D341Med (cell line): ENCODE measurements around the gene CHAC1.
"Not testable (repeated sequence)": the region's sequence is repeated elsewhere in the genome, so short reads cannot be mapped to it uniquely, and the experiment has no call there.

Experiments used
- DNase-seq: peaks from one replicate; pipeline ENCODE4 v3.0.0; 2012; ENCODE audit warnings: low spot score

The CHAC1 gene

DNA sequence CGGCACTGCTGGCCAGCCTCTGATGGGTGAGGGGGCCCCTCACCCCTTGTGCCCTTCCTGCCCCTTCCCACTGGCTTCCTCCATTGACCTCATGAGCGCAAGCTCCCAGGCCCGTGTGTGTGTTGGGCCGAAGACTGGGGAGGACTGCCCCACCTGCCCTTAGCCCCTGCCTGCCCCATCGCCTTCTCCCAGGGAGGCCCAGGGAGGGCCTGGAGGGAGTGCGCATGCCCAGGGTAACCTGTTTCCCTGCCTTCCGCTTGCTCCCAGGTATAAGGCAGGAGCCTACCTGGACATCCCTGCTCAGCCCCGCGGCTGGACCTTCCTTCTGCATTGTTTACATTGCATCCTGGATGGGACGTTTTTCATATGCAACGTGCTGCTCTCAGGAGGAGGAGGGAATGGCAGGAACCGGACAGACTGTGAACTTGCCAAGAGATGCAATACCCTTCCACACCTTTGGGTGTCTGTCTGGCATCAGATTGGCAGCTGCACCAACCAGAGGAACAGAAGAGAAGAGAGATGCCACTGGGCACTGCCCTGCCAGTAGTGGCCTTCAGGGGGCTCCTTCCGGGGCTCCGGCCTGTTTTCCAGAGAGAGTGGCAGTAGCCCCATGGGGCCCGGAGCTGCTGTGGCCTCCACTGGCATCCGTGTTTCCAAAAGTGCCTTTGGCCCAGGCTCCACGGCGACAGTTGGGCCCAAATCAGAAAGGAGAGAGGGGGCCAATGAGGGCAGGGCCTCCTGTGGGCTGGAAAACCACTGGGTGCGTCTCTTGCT lies 15.3 kb upstream of the CHAC1 start:
- DNase-seq = peak; percentile 72

DNA sequence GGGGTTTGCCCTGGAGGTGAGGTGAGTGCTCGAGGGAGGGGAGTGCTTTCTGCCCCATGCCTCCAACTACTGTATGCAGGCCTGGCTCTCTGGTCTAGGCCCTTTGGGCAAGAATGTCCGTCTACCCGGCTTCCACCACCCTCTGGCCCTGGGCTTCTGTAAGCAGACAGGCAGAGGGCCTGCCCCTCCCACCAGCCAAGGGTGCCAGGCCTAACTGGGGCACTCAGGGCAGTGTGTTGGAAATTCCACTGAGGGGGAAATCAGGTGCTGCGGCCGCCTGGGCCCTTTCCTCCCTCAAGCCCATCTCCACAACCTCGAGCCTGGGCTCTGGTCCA lies 14.8 kb upstream of the CHAC1 start:
- DNase-seq = no peak

DNA sequence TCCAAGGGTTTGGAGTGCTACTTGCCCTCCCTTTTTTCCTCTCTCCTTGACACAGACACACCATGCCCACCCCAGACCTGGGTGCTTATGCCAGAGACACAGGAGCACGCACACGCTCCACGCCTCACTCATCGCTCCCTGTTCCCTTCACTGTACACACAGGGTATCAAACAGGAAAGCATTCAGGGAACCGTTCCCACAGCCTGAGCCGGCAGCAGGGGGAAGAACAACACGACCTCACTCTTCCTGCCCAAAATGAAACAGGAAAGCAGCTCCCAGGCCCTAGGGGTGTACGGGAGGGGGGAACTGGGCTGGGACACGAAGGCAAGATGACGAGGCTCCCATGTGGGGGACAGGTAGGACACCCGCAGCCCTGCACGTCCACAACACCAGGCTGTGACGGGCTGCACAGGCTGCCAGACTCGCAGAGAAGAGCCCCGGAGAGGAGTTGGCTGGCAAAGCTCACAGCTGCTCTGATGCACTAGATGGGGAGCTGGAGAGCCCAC lies 12.9 kb upstream of the CHAC1 start:
- DNase-seq = no peak

DNA sequence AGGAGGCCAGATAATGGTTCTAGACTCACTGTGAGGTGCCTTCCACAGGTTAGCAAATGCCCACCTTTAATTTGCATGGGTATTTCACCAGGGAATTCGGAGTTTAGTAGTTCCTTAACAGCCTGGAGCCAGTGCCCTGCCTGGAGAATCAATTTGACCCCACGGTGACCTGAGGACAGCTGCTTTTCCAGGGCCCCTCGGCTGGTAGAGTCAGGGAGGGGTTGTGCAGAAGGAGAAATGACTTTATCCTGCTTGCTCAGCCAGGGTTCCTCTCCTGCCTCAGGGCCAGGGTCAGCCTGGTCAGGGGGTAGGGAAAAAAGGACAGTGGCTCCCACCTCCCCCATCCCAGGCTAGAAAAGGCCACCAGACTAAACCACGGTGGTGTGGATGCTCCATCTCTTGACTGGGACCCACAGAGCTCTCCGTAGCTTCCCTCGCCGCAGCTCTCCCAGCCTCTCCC lies 12.2 kb upstream of the CHAC1 start:
- DNase-seq = no peak

DNA sequence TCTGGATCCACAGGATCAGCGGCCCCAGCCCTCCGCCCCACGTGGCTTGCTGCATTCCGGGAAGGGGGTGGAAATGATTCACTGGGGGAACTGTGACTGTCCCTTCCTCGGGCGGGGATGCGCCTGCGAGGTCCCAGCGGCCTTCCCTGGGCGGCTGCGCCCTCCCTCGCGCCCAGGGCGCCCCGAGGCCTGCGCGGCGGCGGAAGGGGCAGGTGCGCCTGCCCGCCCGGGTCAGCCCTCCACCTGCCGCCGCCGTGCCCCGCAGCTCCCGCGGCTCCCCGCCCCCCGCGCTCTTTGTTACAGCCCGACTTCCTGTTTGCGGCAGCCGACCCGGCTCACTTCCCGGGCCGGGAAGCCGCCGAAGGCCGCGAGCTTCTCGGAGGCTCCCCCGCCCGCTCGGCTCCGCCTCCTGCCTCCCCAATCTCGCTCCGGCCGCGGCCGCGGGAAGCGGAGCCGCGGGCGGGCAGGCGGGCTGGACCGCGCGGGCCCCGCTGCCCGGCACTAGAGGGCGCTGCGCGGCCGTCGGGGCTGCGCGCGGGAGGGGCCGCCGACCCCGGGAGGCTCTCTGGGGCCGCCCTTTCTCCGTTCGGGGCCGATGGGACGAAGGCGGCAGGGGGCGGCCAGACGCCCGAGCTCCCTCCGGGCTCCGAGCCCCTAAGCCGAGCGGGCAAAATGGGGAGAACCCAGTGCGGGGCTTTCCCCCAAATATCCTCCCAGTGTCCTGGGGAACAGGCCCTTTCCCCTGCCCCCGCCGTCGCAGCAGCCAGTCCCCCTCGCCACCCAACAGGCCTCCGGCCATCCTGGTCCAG lies 11.5 kb upstream of the CHAC1 start:
- peak; percentile 97 for DNase-seq

DNA sequence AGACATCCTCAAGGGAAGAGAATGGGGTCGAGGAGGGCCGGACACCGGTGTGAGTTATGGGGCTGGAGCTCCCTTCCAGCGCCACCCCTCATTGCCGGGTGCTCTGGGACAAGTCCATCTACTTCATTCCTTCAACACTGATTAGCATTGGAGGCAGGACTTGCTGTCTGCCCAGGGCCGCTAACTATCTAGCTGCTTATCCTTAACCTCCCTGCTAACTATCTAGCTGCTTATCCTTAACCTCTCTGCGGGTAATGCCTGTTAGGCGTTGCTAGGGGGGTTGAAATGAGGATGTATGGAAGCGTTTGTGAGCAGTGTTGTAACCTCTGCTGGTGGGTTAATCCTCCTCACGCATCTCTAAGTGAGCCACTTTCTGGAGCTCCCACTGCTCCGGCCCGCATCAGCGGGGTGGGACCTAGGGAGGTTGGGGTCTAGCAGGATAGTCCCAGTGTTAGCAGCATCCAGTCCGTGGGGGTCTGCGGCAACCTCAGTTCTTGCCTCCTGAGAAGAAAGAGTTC lies 10.9 kb upstream of the CHAC1 start:
- no peak for DNase-seq

DNA sequence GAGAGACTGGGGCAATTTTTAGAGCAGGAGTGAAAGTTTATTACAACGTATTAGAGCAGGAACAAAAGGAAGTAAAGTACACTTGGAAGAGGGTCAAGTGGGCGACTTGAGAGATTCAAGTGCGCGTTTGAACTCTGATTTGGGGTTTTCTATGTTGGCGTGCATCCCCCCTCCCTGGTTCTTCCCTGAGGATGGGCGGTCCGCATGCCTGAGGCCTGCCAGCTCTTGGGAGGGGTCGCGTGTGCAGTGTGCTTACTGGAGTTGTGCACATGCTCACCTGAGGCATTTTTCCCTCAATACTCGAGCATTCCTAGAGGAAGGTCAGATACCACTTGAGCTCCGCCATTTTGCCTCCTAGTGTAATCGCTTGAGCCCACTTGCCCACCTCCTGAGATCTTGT lies 10.4 kb upstream of the CHAC1 start:
- no peak for DNase-seq

DNA sequence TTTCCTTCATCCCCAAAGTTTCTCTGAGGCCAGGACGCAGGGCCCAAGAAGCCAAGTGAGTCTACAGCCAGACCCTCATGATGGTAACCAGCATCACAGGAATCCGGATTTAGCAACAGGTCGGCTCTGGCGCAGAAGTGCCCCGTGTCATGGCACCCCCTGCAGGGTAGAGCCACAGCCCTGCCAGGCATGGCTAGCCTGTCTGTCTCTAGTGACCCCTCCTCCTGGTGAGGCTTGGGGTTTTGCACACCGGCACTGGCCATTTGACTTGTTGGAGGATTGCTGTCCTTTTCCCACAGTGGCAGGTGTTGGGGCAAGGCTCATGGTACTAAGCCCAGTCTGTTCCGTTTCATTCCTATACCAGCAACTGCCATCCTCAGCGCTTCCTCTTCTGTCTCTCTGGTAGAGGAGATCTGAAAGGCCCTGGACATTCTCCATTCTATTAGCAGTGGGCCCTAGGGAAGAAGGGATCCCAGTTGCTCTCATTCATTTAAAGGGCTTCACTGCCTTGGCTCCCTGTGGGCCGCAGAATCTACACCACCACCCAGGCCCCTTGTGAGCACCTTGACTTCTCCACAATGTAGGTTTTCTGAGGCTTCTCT lies 9.4 kb upstream of the CHAC1 start:
- no peak for DNase-seq

DNA sequence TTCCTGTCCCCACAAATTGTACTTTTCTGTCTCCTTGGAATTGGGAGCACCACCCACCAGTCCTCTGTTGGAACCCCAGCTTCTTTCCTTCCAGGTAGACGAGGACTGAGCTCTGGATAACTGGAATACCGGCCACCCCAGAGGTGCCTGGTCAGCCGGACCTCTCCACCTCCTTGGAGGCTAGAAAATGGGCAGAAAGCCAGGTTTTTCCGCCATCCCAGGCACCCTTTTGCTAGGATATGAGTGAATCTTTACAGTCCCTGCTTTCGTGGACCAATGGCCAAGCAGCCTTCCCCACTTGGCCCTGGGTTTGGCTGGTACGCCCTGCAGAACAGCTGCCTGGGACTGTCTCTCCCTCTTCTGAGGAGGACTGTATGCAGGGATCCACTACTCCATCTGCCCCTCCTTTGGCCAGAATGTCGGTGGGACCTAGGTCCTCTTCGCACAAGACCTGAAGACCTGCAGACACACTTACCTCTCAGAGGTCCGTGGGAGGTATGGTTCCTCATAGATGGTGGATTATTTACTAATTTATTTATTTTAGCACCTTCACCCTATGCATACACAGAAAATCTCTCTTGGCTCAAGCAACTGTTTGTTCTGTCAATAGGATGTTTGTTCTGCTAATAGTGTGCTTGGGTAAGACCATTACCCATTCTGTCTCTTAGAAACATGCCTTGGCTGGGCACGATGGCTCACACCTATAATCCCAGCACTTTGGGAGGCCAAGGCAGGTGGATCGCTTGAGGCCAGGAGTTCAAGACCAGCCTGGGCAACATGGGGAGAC lies 8.6 kb upstream of the CHAC1 start:
- no peak for DNase-seq

DNA sequence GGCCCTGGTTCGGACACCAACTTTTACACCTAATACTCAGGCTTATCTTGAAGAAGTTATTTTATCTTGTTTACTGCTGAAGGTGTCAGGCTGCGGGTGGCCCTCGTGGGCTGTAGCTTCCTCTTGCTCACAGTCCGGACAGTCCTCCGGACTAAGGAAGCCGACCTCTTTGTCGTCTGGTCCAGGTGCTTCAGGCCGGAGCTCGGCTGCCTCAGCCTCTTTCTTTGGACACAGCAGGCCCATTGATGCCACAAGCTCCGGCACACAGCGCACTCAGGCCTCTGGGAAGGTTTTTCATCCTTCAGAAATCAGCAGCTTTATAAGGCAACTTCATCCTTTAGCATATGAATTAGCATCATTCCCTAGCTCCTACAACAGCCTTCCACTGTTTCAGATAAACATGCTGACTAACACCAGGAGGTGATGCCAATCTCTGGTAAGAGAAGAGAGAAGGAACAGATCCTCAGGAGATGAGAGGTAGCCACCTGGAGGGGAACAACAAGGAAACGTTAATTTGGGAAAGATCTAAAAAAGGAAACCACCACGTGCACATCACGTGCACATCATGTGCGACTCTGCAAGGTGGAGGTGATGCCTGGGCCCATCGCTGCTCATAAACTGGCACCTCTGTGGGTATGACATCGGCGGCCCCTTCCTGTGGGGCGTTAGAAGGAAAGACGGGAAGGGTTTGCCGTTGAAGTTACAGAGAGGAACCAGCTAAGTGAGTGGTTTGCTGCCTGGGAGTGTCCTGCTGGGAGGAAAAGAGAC lies 4.4 kb upstream of the CHAC1 start:
- DNase-seq = no peak

DNA sequence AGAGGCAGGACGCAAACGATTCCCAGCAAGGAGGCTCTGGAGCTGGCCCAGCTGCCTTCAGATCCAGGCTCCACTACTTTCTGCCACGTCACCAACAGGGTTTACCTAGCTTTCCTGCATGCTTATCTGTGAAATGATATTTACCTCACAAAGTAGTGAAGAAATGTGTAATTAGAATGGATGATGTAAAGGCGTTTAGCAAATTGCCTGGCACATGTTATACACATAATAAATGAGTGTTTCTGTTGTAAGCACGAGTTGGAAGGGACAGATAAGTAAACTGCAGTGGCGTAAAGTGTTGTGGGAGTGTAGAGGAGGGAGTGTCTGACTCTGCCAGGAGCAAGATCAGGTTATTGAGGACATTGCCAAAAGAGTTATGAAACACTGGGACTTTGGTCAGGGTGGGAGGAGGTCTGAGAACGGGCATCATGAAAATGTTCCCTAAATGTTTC lies 3.5 kb upstream of the CHAC1 start:
- no peak for DNase-seq

DNA sequence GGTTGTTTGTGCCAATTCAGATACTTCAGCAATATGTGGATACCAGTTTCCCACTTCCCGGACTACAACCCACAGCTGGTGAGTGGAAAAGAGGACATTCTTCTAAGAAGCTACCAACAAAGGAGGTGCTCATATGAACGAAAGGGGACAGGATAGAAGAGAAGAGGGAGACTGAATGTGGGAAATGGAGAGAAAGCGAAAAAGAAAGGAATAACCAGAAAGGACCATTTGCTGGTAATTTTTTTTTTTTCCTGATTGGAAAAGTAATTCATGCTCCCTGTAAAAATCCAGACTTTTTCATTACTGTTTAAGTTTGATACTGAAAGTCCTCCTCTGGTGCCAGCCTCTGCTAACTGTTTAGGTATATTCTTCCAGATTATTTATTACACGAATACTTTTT lies 1.5 kb upstream of the CHAC1 start:
- DNase-seq = no peak

DNA sequence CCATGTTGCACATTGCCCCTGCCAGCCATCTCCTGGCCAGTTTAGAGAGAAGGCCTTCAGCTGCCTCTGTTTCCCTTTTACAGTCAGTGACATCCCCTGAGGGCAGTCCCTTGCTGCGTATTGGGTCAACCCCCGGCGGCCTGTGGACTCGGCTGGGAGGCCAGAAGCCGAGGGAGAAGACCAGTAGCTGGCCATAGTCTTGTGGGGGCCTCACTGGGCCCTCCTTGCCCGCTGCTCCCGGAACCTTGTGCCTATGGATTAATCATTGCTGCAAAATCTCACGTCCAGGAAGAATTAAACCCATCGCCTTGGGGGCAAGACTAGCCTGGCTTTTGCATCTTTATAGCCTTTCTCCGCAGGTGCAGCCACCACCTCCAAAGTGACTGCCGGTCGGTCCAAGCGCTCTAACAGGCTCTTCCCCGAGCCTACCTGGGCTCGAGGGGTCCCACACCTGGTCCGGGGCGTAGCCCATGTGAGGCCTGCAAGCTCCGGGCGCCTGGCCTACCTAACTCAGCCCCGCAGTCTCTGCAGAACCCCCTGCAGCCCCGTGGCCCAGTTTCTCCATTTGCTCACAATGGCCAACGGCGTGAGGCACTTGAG lies 870 bp upstream of the CHAC1 start:
- no peak for DNase-seq

DNA sequence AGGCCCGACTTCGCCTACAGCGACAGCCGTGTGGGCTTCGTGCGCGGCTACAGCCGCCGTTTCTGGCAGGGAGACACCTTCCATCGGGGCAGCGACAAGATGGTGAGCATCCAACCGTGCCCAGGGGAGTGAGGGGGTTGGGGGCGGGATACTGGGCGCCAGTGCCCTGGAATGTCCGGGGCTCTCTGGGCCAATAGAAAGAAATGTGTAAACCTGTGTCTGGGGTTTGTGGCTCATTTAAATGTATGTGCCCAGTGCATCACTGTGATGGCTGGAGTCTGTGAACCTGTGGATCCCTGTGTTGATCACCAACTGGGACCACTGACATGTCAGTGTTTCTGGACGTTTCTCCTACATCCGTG lies 423 bp downstream of the CHAC1 start:
- no peak for DNase-seq

DNA sequence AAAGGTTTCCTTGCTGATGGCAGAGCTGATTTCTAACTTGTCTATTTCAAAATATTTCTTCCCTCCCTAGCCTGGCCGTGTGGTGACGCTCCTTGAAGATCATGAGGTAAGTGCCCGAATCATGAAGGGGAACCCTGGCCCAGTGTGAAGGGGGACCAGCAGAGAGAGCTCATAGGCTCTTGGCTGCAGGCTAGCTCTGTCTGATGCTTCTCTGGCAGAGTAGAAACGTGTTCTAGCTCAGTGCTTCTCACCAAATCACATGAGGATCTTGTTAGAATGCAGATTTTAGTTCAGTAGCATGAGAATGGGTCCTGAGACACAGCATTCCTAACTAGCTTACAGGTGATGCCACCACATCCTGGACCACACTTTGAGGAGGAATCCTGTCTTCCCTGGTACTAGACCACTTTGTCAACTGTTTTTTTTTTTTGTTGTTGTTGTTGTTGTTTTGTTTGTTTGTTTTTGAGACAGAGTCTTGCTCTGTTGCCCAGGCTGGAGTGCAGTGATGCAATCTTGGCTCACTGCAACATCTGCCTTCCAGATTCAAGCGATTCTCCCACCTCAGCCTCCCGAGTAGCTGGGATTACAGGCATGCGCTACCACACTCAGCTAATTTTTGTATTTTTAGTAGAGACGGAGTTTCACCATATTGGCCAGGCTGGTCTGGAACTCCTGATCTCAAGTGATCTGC lies 1.0 kb downstream of the CHAC1 start:
- not testable (repeated sequence) for DNase-seq

DNA sequence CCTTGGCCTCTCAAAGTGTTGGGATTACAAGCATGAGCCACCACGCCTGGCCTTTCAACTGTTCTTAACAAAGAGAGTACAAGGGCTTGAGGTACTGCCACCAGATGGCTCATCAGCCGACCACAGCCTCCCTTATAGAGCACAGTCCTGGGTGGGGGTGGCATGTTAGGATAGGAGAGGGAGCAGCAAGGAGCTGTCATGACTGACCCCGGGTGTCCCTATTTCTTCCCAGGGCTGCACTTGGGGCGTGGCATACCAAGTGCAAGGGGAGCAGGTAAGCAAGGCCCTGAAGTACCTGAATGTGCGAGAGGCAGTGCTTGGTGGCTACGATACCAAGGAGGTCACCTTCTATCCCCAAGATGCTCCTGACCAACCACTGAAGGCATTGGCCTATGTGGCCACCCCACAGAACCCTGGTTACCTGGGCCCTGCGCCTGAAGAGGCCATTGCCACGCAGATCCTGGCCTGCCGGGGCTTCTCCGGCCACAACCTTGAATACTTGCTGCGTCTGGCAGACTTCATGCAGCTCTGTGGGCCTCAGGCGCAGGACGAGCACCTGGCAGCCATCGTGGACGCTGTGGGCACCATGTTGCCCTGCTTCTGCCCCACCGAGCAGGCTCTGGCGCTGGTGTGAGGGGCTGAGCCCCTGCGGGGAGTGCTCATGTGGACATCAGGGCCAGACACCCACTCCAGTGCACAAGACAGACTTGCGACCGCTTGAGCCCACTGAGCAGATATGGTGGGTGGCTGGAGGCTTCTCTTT lies 2.1 kb downstream of the CHAC1 start:
- no peak for DNase-seq

DNA sequence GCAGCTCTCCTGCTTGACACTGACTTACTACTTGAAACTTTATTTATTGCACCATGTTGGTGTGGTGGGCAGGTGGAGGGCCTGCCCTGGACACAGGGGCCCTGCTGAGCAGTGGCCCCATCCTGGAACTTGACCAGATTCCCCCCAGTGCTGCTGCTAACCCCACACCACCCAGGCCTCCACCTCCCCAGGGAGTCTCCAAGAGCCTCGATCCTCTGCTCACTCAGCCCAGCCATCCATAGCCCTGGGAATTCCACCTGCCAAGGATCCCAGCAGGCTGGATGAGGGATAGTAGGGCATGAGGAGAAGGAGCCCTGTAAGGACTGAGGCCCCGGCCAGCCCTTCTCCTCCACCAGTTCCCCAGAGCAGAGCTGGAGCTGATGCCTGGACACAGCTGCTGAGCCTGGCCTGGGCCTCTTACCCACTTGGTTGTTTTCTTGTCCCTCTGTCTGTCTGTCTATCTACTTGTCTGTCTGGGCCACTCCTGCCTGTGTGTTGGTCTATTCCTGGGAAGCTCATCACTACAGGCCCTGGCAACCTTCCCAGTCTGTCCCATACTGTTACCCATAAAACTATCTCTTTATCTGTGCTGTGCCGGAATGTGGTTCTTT lies 2.8 kb downstream of the CHAC1 start:
- no peak for DNase-seq

DNA sequence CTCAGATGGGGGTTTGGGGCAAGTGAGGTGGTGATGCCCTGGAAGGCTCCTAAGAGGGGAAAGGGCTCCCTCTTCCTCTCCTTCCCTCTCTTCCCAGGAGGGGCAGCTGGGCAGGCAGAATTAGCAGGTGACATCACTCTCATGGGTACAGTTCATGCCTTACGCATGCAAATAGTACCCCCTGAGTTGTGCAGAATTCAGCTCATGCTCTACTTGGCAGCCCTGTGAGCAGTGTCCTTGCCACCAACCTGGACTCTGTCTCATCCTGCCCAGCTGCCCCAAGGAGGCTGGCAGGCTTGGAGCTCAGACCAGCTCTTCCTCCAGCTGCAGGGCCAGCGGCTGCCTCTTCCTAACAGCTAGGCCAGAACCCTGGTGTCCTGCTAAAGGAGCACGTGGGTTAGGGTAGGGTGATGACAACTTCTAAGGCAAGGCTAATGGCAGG lies 3.3 kb downstream of the CHAC1 start:
- no peak for DNase-seq

DNA sequence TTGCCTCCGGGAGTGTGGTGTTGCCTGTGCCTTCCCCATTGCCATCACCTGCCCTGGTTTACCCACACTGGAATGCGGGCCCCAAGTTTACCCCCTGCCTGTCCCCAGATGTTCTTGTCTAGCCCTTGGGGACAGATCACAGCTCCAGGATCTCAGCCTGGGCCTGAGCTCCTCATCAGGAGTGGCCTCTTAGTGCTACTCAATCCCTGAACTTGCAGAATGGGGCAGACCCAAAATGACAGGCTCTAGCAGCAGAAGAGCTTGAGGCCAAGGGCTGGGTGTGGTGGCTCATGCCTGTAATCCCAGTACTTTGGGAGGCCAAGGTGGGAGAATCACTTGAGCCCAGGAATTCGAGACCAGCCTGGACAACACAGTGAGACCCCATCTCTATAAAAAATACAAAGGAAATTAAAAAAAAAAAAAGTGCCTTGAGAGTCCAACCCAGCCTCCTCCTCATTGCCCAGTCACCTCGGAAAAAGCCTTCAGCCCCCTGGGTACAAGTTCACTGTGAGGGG lies 3.8 kb downstream of the CHAC1 start:
- no peak for DNase-seq
